Bronchial epithelial cell (primary cell): Measurements from ENCODE around the gene EEFSEC. TPM values are rescaled to one million over a fixed set of nuclear protein-coding genes. Genes with fewer than 3 reads are reported as not detected.

ENCODE experiments used
- DNase-seq: peaks from one replicate; pipeline ENCODE4 v3.0.0-alpha.2; 2010; ENCODE audit warnings: low read depth
- FAIRE-seq: peaks from 2 replicates; lab custom pipeline; 2011; peaks lifted over from hg19 to GRCh38; lab: Jason Lieb, UNC
- H3K27me3 ChIP-seq: 2 replicates; pipeline ENCODE4 v1.5.1; 2011; ENCODE audit warnings: low read length; ENCODE audit not compliant: control insufficient read depth, insufficient read depth
- H3K36me3 ChIP-seq: 2 replicates; pipeline ENCODE4 v1.5.1; 2011; ENCODE audit warnings: low read length; ENCODE audit not compliant: control insufficient read depth, insufficient read depth
- H3K4me3 ChIP-seq: 2 replicates; pipeline ENCODE4 v1.5.1; 2011; ENCODE audit warnings: mild to moderate bottlenecking, low read depth, low read length, control low read depth
- CTCF ChIP-seq: IDR thresholded peaks from 2 replicates; pipeline ENCODE4 v1.5.1; 2011; ENCODE audit warnings: mild to moderate bottlenecking, moderate library complexity, low read length, control low read depth, inconsistent platforms; ENCODE audit not compliant: insufficient read depth, severe bottlenecking
- total RNA-seq: library from RNA; depleted of rRNA; stranded (reverse); fragments of >200 nt; gene quantifications from 2 replicates; pipeline ENCODE4 v1.2.1, GENCODE V29; 2014

EEFSEC gene
- total RNA-seq, 1 donor from 2014 or later = 3.7 TPM

GRCh38 chr3:128263118-128263517 lies 109.8 kb downstream of the EEFSEC start:
- no peak overlapping the region for H3K4me3 ChIP-seq
- FAIRE-seq (peak; percentile 18), DNase-seq (no peak)
- no peak for TF ChIP-seq CTCF
- H3K36me3 ChIP-seq = peaks cover 5% of the 10 kb centered on the region
- H3K27me3 ChIP-seq = no peaks in the 10 kb centered on the region

- FAIRE-seq (no peak), DNase-seq (no peak)
These were observed 110.7 kb downstream of the EEFSEC start for GRCh38 chr3:128263946-128264345.

GRCh38 chr3:128266453-128266852 lies 113.2 kb downstream of the EEFSEC start:
- DNase-seq = no peak
- no peak for TF ChIP-seq CTCF
- Histone ChIP-seq H3K4me3 (no peak overlapping the region), H3K27me3 (no peaks in the 10 kb centered on the region), H3K36me3 (peaks cover 7% of the 10 kb centered on the region)
- FAIRE-seq = no peak

More at GRCh38 chr3:128263946-128264345, 110.7 kb downstream of the EEFSEC start:
- no peak overlapping the region for H3K4me3 ChIP-seq
- TF ChIP-seq CTCF = no peak
- H3K27me3 ChIP-seq = no peaks in the 10 kb centered on the region
- H3K36me3 ChIP-seq = peaks cover 5% of the 10 kb centered on the region

- Histone ChIP-seq H3K36me3 (peaks cover 3% of the 10 kb centered on the region), H3K4me3 (no peak overlapping the region), H3K27me3 (no peaks in the 10 kb centered on the region)
- DNase-seq (no peak), FAIRE-seq (no peak)
- TF ChIP-seq CTCF = no peak
These were observed 114.3 kb downstream of the EEFSEC start for GRCh38 chr3:128267541-128267940.

- Histone ChIP-seq H3K4me3 (no peak overlapping the region), H3K36me3 (peaks cover 3% of the 10 kb centered on the region), H3K27me3 (no peaks in the 10 kb centered on the region)
- FAIRE-seq = no peak
- no peak for TF ChIP-seq CTCF
- DNase-seq = no peak
These were observed 115.9 kb downstream of the EEFSEC start for GRCh38 chr3:128269006-128269775.
